ENCODE data around the gene B4GALNT2.
A peak's percentile ranks its signal among the peaks of the same experiment; 100 is the strongest.

B4GALNT2 gene

GRCh38 chr17:49198211-49198610 is 65.6 kb downstream of the B4GALNT2 start:
- Histone ChIP-seq H3K4me3 (ENCODE audit: low read depth in 1 of 2, low read length in 2 of 2) (no peak overlapping the region), H3K36me3 (ENCODE audit: insufficient read depth, low read length) (no peaks in the 10 kb centered on the region), H3K27ac (ENCODE audit: low read depth, low read length) (no peak overlapping the region), H3K27me3 (ENCODE audit: control insufficient read depth in 1 of 2, insufficient read depth in 2 of 2, low read length in 2 of 2) (no peaks in the 10 kb centered on the region), H3K4me1 (ENCODE audit: insufficient read depth, low read length) (no peaks in the 10 kb centered on the region), H3K9me3 (ENCODE audit: low read length) (no peaks in the 10 kb centered on the region), H3K9ac (ENCODE audit: low read length) (no peak overlapping the region)

GRCh38 chr17:49200423-49201083 is 68.0 kb downstream of the B4GALNT2 start:
- no peak overlapping the region for H3K9ac ChIP-seq (ENCODE audit: low read length)
- H3K27me3 ChIP-seq (ENCODE audit: control insufficient read depth in 1 of 2, insufficient read depth in 2 of 2, low read length in 2 of 2), result no peaks in the 10 kb centered on the region
- H3K36me3 ChIP-seq (ENCODE audit: insufficient read depth, low read length), result no peaks in the 10 kb centered on the region
- H3K4me3 ChIP-seq (ENCODE audit: low read depth in 1 of 2, low read length in 2 of 2), result no peak overlapping the region
- no peak overlapping the region for H3K27ac ChIP-seq (ENCODE audit: low read depth, low read length)
- no peaks in the 10 kb centered on the region for H3K9me3 ChIP-seq (ENCODE audit: low read length)
- no peaks in the 10 kb centered on the region for H3K4me1 ChIP-seq (ENCODE audit: insufficient read depth, low read length)

- no peaks in the 10 kb centered on the region for H3K9me3 ChIP-seq (ENCODE audit: low read length)
- H3K27ac ChIP-seq (ENCODE audit: low read depth, low read length), result no peak overlapping the region
- H3K4me3 ChIP-seq (ENCODE audit: low read depth in 1 of 2, low read length in 2 of 2), result no peak overlapping the region
- H3K36me3 ChIP-seq (ENCODE audit: insufficient read depth, low read length), result no peaks in the 10 kb centered on the region
- no peaks in the 10 kb centered on the region for H3K4me1 ChIP-seq (ENCODE audit: insufficient read depth, low read length)
- H3K27me3 ChIP-seq (ENCODE audit: control insufficient read depth in 1 of 2, insufficient read depth in 2 of 2, low read length in 2 of 2), result no peaks in the 10 kb centered on the region
- H3K9ac ChIP-seq (ENCODE audit: low read length), result no peak overlapping the region
Measured at GRCh38 chr17:49201481-49201927, 68.9 kb downstream of the B4GALNT2 start.

GRCh38 chr17:49203796-49204195 is 71.2 kb downstream of the B4GALNT2 start:
- Histone ChIP-seq H3K4me3 (ENCODE audit: low read depth in 1 of 2, low read length in 2 of 2) (no peak overlapping the region), H3K9ac (ENCODE audit: low read length) (no peak overlapping the region), H3K27ac (ENCODE audit: low read depth, low read length) (no peak overlapping the region), H3K4me1 (ENCODE audit: insufficient read depth, low read length) (no peaks in the 10 kb centered on the region), H3K27me3 (ENCODE audit: control insufficient read depth in 1 of 2, insufficient read depth in 2 of 2, low read length in 2 of 2) (no peaks in the 10 kb centered on the region), H3K36me3 (ENCODE audit: insufficient read depth, low read length) (no peaks in the 10 kb centered on the region), H3K9me3 (ENCODE audit: low read length) (no peaks in the 10 kb centered on the region)

- no peaks in the 10 kb centered on the region for H3K4me1 ChIP-seq (ENCODE audit: insufficient read depth, low read length)
- H3K9me3 ChIP-seq (ENCODE audit: low read length), result no peaks in the 10 kb centered on the region
- no peak overlapping the region for H3K4me3 ChIP-seq (ENCODE audit: low read depth in 1 of 2, low read length in 2 of 2)
- H3K27ac ChIP-seq (ENCODE audit: low read depth, low read length), result no peak overlapping the region
- no peak overlapping the region for H3K9ac ChIP-seq (ENCODE audit: low read length)
- H3K36me3 ChIP-seq (ENCODE audit: insufficient read depth, low read length), result no peaks in the 10 kb centered on the region
- no peaks in the 10 kb centered on the region for H3K27me3 ChIP-seq (ENCODE audit: control insufficient read depth in 1 of 2, insufficient read depth in 2 of 2, low read length in 2 of 2)
Measured at GRCh38 chr17:49204516-49204915, 71.9 kb downstream of the B4GALNT2 start.

GRCh38 chr17:49209061-49209571 is 76.5 kb downstream of the B4GALNT2 start:
- Histone ChIP-seq H3K36me3 (ENCODE audit: insufficient read depth, low read length) (no peaks in the 10 kb centered on the region), H3K9me3 (ENCODE audit: low read length) (no peaks in the 10 kb centered on the region), H3K4me1 (ENCODE audit: insufficient read depth, low read length) (no peaks in the 10 kb centered on the region), H3K9ac (ENCODE audit: low read length) (no peak overlapping the region), H3K4me3 (ENCODE audit: low read depth in 1 of 2, low read length in 2 of 2) (no peak overlapping the region), H3K27me3 (ENCODE audit: control insufficient read depth in 1 of 2, insufficient read depth in 2 of 2, low read length in 2 of 2) (peaks cover 0 to 8% of the 10 kb centered on the region in 2 donors), H3K27ac (ENCODE audit: low read depth, low read length) (no peak overlapping the region)

GRCh38 chr17:49210158-49211029 is 77.8 kb downstream of the B4GALNT2 start, which contains the start of the genes ABI3 and GNGT2:
ABI3 (plus strand) TSS chr17:49210707; CDS start chr17:49210725, 18 bp downstream.
GNGT2 (minus strand) TSS chr17:49210574; CDS start chr17:49207422, 3,152 bp downstream.
- H3K9me3 ChIP-seq (ENCODE audit: low read length), result no peaks in the 10 kb centered on the region
- no peaks in the 10 kb centered on the region for H3K4me1 ChIP-seq (ENCODE audit: insufficient read depth, low read length)
- H3K9ac ChIP-seq (ENCODE audit: low read length), result no peak within 1 kb of the TSS

GRCh38 chr17:49213399-49213798 is 80.8 kb downstream of the B4GALNT2 start:
- H3K27ac ChIP-seq (ENCODE audit: low read depth, low read length), result no peak overlapping the region
- no peak overlapping the region for H3K9ac ChIP-seq (ENCODE audit: low read length)
- H3K27me3 ChIP-seq (ENCODE audit: control insufficient read depth in 1 of 2, insufficient read depth in 2 of 2, low read length in 2 of 2), result peaks cover 0 to 8% of the 10 kb centered on the region in 2 donors
- H3K9me3 ChIP-seq (ENCODE audit: low read length), result no peaks in the 10 kb centered on the region
- no peaks in the 10 kb centered on the region for H3K36me3 ChIP-seq (ENCODE audit: insufficient read depth, low read length)
- peaks cover 6% of the 10 kb centered on the region for H3K4me1 ChIP-seq (ENCODE audit: insufficient read depth, low read length)
- H3K4me3 ChIP-seq (ENCODE audit: low read depth in 1 of 2, low read length in 2 of 2), result no peak overlapping the region

More at GRCh38 chr17:49210158-49211029, 77.8 kb downstream of the B4GALNT2 start, which contains the start of the genes ABI3 and GNGT2:
- H3K27ac ChIP-seq (ENCODE audit: low read depth, low read length), result peak within 1 kb of the TSS; percentile 9
- H3K27me3 ChIP-seq (ENCODE audit: control insufficient read depth in 1 of 2, insufficient read depth in 2 of 2, low read length in 2 of 2), result peaks cover 0 to 8% of the 10 kb centered on the region in 2 donors
- H3K36me3 ChIP-seq (ENCODE audit: insufficient read depth, low read length), result no peaks in the 10 kb centered on the region
- H3K4me3 ChIP-seq (ENCODE audit: low read depth in 1 of 2, low read length in 2 of 2), result peak within 1 kb of the TSS in 1 of 2 donors; percentile 16

GRCh38 chr17:49213847-49214246 is 81.3 kb downstream of the B4GALNT2 start:
- Histone ChIP-seq H3K4me1 (ENCODE audit: insufficient read depth, low read length) (peaks cover 6% of the 10 kb centered on the region), H3K36me3 (ENCODE audit: insufficient read depth, low read length) (no peaks in the 10 kb centered on the region), H3K4me3 (ENCODE audit: low read depth in 1 of 2, low read length in 2 of 2) (no peak overlapping the region), H3K27ac (ENCODE audit: low read depth, low read length) (no peak overlapping the region), H3K9me3 (ENCODE audit: low read length) (no peaks in the 10 kb centered on the region), H3K9ac (ENCODE audit: low read length) (no peak overlapping the region), H3K27me3 (ENCODE audit: control insufficient read depth in 1 of 2, insufficient read depth in 2 of 2, low read length in 2 of 2) (peaks cover 0 to 8% of the 10 kb centered on the region in 2 donors)

- H3K4me3 ChIP-seq (ENCODE audit: low read depth in 1 of 2, low read length in 2 of 2), result no peak overlapping the region
- H3K9me3 ChIP-seq (ENCODE audit: low read length), result no peaks in the 10 kb centered on the region
- no peaks in the 10 kb centered on the region for H3K36me3 ChIP-seq (ENCODE audit: insufficient read depth, low read length)
- H3K4me1 ChIP-seq (ENCODE audit: insufficient read depth, low read length), result peaks cover 6% of the 10 kb centered on the region
- no peak overlapping the region for H3K27ac ChIP-seq (ENCODE audit: low read depth, low read length)
- H3K27me3 ChIP-seq (ENCODE audit: control insufficient read depth in 1 of 2, insufficient read depth in 2 of 2, low read length in 2 of 2), result peaks cover 0 to 17% of the 10 kb centered on the region in 2 donors
- H3K9ac ChIP-seq (ENCODE audit: low read length), result no peak overlapping the region
Measured at GRCh38 chr17:49214676-49215360, 82.2 kb downstream of the B4GALNT2 start.

- Histone ChIP-seq H3K9ac (ENCODE audit: low read length) (no peak overlapping the region), H3K9me3 (ENCODE audit: low read length) (no peaks in the 10 kb centered on the region), H3K4me1 (ENCODE audit: insufficient read depth, low read length) (peaks cover 6% of the 10 kb centered on the region), H3K27ac (ENCODE audit: low read depth, low read length) (no peak overlapping the region), H3K36me3 (ENCODE audit: insufficient read depth, low read length) (no peaks in the 10 kb centered on the region), H3K4me3 (ENCODE audit: low read depth in 1 of 2, low read length in 2 of 2) (no peak overlapping the region), H3K27me3 (ENCODE audit: control insufficient read depth in 1 of 2, insufficient read depth in 2 of 2, low read length in 2 of 2) (peaks cover 0 to 14% of the 10 kb centered on the region in 2 donors)
Measured at GRCh38 chr17:49216482-49216881, 83.9 kb downstream of the B4GALNT2 start.
